ENCODE data around the gene DCDC2C.

DCDC2C gene

DNA sequence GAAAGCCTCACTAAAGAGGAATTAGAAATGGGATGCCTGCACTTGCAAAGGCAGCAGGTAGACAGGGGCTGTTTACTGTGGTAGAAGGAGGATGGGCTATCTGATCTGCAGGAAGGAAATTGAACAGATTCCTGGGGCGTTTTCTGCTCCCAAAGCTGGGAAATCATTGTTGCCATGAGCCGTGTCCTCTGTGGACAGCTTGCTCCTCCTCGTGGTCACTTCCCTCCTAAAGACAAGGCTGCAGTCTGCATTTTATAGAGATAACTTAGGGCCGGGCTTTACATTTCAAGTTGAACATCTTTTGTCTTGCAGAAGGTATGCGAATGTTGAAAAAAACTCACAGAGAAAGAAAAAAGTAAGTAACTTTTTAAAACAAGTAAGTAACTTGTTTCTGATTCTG lies 50.9 kb downstream of the DCDC2C start:
- TF ChIP-seq GATA3 (IDR thresholded peaks at IDR 0.05; ENCODE audit: low read depth, low read length) (no peak), GATA2 (IDR thresholded peaks at IDR 0.05; ENCODE audit: low read depth, low read length) (no peak)

DNA sequence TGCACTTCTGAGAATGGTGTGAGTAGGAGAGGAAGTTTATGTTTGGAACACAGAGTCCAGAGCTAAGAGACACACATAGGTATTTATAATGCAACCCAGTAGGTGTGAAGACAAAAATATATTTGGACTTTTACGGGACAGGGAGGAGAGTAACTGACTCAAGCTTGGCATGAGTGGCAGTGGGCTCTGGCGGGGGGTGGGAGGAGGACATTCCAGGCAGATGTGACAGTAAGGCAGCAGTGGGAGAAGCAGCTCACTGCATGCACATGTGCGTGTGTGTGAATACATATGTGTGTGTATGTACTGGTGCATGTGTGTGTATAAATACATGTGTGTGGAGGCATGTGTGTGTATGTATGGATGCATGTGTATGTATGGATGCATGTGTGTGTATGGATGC lies 51.4 kb downstream of the DCDC2C start:
- TF ChIP-seq GATA2 (IDR thresholded peaks at IDR 0.05; ENCODE audit: low read depth, low read length) = no peak
- TF ChIP-seq GATA3 (IDR thresholded peaks at IDR 0.05; ENCODE audit: low read depth, low read length) = no peak

DNA sequence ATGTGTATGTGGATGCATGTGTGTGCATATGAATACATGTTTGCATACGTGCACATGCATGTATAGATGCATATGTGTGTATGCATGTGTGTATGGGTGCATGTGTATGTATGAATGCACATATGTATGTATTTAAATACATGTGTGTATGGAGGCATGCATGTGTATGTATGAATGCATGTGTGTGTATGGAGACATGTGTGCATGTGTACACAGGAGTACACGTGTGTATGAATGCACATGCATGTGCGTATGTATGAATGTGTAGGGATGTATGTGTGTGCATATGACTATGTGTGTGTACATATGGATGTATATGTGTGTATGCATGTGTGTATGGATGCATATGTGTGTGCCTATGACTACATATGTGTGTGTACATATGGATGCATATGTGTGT lies 51.9 kb downstream of the DCDC2C start:
- no peak for TF ChIP-seq GATA2 (IDR thresholded peaks at IDR 0.05; ENCODE audit: low read depth, low read length)
- no peak for TF ChIP-seq GATA3 (IDR thresholded peaks at IDR 0.05; ENCODE audit: low read depth, low read length)

DNA sequence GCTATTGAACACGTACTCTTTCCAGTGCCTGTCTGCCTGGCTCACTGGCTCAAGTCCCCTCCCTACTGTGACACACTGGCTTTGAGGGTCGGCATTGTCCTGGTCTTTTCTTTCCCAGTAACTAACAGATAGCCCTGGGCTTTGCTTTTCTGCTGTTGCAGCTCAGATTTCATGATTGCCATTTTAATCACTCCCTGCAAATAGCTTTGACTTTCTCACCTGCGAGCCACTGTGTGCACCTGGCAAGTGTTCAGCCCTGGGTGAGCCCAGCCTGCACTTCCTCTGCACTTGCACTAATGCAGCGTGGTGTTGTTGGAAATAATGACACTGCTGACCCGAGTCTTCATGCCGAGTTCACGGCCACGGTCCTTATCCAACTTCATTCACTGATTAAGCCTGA lies 52.9 kb downstream of the DCDC2C start:
- no peak for TF ChIP-seq GATA2 (IDR thresholded peaks at IDR 0.05; ENCODE audit: low read depth, low read length)
- TF ChIP-seq GATA3 (IDR thresholded peaks at IDR 0.05; ENCODE audit: low read depth, low read length) = no peak

DNA sequence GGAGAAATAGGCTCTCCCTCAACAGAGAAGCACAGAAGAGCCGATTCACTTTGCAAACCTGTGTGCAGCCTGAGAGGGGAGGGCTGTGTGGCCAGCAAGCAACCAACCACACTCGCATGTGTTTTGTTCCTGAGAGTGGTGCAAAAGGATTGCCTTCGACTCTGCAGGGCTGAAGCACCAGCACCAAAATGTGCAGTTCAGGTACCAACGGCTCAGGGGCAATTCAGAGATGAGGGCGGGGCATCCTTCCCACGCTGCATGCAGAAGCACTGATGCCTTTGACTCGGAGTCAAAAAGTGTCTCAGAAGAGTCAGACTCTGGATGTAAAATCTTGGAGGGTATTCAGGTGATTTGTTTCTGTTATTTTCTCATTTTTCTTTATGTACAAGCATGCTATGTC lies 55.5 kb downstream of the DCDC2C start:
- no peak for TF ChIP-seq GATA3 (IDR thresholded peaks at IDR 0.05; ENCODE audit: low read depth, low read length)
- no peak for TF ChIP-seq GATA2 (IDR thresholded peaks at IDR 0.05; ENCODE audit: low read depth, low read length)

DNA sequence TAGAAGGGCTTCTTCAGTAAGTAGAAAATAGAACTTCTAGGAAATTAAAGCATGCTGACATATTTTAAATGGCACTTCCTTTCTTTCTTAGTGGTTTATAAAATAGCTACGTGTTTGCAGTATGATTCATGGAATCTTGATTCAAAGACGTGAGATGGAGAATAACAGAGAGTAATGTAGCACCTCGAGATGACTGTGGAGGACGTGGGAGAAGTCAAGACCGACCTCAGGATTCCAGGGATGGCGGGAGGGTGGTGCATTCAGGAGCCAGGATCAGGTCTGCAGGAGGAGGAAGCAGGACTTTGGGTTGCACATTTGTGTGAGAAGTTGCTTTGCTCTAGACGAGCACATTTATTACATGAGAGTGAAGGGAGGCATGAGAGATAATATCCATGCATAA lies 56.0 kb downstream of the DCDC2C start:
- no peak for TF ChIP-seq GATA2 (IDR thresholded peaks at IDR 0.05; ENCODE audit: low read depth, low read length)
- no peak for TF ChIP-seq GATA3 (IDR thresholded peaks at IDR 0.05; ENCODE audit: low read depth, low read length)

DNA sequence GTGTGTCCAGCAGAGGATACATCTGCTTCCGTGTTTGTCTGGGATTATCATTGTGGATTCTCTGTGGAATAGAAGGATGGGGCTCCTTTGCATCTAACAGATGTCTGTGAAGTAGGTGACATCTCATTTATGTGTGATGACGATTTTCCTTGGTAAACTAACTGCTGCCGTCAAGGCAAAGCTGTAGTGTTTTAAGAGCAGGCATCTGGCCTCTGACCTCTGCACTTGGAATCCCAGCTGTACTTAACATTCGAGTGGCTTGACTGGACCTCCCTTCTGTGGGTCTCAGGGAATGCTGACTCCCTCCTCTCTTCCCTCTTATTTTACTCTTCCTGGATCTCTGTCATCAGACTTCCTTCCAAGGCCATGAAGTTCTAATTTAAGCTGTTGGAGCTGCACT lies 56.4 kb downstream of the DCDC2C start:
- no peak for TF ChIP-seq GATA2 (IDR thresholded peaks at IDR 0.05; ENCODE audit: low read depth, low read length)
- TF ChIP-seq GATA3 (IDR thresholded peaks at IDR 0.05; ENCODE audit: low read depth, low read length) = no peak

DNA sequence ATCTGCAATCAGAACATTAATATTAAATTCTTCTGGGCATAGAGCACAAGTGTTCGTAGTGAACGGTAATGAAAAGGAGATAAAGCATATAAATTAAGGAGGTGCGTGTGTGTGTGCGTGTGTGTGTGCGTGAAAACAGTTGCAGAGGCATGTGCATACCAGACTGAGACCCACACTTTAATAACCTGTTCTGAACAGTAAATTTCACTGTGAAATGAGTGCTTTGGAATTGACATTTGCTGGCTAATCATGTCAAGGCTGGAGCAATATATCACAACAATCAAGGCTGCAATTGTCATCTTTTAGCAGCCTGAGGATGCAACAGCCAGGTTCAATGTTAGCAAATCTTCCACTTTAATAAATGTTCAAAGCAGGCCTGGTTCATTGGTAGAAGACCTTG lies 57.9 kb downstream of the DCDC2C start:
- no peak for TF ChIP-seq GATA3 (IDR thresholded peaks at IDR 0.05; ENCODE audit: low read depth, low read length)
- no peak for TF ChIP-seq GATA2 (IDR thresholded peaks at IDR 0.05; ENCODE audit: low read depth, low read length)

DNA sequence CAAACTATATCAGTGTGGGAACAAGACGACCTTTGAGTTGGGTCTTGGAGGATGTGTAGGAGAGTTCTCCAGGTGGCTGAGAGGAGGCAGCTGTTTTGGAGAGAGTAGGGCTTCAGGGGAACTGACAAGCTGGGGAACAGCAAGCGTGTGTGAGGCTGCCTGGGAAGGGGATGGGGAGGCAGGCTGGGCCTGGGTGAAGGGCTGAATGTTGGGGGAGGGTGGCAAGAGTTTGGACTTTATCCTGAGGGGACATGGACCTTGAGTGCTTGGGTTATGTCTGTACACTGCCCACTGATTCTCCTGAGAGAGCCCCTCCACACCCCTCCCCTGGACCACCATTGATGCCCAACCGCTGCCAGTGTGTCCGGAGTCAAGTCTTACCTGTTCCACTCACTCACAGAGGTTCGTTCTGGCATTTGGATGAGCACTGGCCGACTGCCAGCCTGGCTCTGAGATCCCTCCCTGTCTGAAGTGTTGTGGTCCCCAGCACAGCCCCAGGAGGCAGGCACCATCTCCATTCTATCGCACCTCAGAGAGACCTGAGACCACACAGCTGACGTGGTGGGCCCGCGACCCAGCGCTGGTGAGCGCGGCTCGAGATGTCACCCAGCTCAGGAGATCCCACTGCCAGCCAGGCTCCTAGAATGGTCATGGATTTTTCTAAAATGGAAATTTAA lies 59.5 kb downstream of the DCDC2C start:
- TF ChIP-seq GATA3 (IDR thresholded peaks at IDR 0.05; ENCODE audit: low read depth, low read length) (no peak), GATA2 (IDR thresholded peaks at IDR 0.05; ENCODE audit: low read depth, low read length) (no peak)

DNA sequence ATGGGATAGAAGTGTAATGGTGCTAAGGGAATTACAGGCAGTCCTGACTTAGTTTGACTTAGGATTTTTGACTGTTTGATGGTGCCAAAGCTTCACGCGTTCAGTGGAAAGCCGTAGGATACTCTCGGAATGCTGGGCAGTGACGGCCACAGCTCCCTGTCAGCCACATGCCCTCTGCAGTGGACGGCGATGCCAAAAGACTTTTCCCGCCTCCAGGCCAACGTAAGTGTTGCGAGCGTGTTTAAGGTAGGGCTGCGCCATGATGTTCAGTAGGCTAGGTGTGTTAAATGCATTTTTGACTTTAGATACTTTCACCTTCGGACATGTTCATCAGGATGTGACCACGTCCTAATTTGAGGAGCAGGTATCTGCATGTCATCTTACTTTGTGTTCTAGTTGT lies 63.4 kb downstream of the DCDC2C start:
- no peak for TF ChIP-seq GATA2 (IDR thresholded peaks at IDR 0.05; ENCODE audit: low read depth, low read length)
- TF ChIP-seq GATA3 (IDR thresholded peaks at IDR 0.05; ENCODE audit: low read depth, low read length) = no peak

DNA sequence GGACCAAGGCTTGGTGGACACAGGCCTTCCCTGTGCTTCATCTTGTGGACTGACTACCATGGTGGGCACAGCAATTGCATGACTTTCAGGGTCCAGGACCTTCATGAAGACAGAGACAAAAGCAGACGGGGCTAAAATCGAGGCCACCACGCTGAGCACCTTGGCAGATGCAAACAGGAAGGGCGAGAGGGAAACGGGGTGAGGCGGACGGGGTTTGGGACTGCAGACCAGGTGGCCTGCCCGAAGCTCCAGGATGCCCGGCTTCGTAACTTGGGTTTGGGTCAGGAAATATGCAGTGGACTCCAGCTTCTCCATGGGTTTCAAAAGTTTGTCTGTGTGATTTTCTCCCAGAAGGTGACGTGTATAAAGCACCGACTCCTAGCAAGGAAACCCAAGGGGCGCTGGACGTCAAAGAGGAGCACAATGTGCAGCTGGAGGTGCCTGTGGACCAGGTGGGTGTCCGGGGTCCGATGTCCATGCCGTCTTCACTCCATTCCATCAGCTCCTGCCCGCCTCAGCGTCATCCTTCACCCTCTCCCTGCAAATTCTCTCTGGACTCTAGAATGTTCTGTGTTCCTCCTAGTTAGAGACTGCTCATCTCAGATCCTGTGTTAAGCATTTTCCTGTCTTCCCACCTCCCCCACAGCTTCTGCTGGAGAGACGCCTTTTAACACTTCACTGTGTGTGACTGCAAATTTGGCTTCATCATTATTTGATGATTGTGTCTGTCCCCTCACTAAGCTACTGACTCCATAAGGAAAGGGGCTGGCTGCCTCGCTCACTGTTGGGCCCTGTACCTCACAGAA lies 65.8 kb downstream of the DCDC2C start:
- TF ChIP-seq GATA3 (IDR thresholded peaks at IDR 0.05; ENCODE audit: low read depth, low read length) (no peak), GATA2 (IDR thresholded peaks at IDR 0.05; ENCODE audit: low read depth, low read length) (no peak)

DNA sequence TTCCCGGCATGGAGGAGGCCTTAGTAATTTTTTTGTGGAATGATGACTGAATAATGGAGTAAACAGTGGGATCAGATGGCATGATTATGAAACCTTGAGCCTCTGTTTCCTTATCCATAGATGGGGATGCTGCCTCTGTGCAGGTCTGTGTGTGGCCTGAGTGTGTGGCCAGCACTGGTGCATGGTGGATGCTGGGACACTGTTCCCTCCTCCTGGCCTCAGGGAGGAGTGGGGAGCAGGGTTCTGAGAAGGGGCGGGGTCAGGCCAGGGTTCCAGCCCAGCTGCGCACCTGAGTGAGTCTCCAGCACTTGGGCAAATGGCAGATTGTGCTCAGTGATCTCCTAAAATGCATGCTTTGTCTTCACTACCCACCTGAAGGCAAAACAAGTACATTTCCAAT lies 66.4 kb downstream of the DCDC2C start:
- TF ChIP-seq GATA3 (IDR thresholded peaks at IDR 0.05; ENCODE audit: low read depth, low read length) (no peak), GATA2 (IDR thresholded peaks at IDR 0.05; ENCODE audit: low read depth, low read length) (no peak)

DNA sequence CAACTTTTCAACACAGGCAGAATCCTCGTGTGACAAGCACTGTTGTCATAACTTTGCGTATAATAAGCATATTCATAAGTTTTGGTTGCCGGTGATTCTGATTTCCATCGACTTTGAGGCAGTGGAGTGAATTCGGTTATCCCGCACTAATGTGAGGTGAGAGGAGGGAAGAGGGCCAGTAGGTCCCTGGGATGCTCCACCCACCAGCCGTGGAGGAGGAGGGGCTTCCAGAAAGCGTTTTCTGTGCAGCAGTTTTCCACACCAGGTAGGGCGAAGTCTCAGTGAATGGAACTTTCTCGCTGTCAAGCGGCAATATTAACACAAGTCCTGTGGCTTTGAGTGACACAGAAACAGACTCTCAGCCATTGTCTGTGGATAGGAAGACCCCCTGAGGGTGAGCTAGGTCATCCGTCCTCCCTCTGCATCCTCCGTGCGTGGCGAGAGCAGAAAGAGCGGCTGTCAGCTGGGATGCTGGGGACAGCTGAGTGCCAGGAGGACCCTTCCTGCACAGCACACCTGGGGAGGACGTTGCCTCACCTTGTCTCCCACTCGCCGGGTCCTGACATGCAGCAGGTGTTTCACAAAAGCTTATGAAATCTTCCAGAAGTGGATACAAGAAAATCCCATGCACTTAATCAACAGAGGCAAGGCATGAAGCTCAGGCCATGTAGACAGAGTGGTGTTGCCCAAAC lies 67.5 kb downstream of the DCDC2C start:
- no peak for TF ChIP-seq GATA3 (IDR thresholded peaks at IDR 0.05; ENCODE audit: low read depth, low read length)
- no peak for TF ChIP-seq GATA2 (IDR thresholded peaks at IDR 0.05; ENCODE audit: low read depth, low read length)

DNA sequence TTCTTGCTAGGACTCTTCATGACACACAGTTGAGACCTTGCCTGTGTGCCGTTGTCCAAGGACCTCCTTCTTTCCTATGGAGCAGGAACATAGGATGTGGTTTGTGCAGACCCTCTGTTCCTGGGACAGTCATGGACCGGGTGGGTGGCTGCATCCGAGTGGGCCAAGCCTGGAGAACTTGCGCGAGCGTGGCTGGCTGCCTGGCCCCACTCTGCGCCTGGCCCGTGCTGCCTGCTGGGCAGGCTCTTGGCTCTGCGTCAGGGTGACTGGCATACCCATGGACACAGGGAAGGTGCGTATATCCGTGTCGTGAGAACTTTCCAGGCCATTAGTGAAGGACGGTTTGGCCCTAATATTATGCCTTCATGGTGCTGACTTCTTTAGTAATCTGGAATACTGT lies 68.2 kb downstream of the DCDC2C start:
- TF ChIP-seq GATA3 (IDR thresholded peaks at IDR 0.05; ENCODE audit: low read depth, low read length) = no peak
- no peak for TF ChIP-seq GATA2 (IDR thresholded peaks at IDR 0.05; ENCODE audit: low read depth, low read length)

DNA sequence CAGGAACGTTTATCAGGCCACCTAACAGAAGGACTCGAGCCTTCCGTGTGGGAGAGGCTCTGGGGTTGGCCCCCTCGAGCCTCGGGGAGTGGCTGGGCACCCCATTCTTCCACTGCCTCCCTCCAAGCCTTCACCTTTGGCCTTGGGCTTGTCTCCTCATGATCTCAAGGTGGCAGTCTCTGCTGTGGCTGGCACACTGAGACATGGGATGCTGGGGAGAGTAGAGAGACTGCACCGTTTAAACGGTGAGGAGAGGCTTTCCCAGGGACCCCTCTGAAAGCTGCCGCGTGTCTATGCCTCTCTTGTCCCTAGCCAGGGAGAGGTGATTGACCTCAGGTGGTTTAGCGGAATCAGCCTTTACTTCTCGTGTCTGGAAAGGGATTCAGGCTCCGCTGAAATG lies 71.0 kb downstream of the DCDC2C start:
- TF ChIP-seq GATA2 (IDR thresholded peaks at IDR 0.05; ENCODE audit: low read depth, low read length) (no peak), GATA3 (IDR thresholded peaks at IDR 0.05; ENCODE audit: low read depth, low read length) (no peak)

Data from SH-SY5Y (cell line).